GM12878 (cell line): ENCODE results near the gene RPL37A. TPM values are rescaled to one million over a fixed set of nuclear protein-coding genes. Genes with fewer than 3 reads are reported as not detected.

ENCODE experiments used
- CBX5 ChIP-seq: sonication (generic); IDR thresholded peaks from 2 replicates; pipeline ENCODE4 v1.6.1; 2016; ENCODE audit warnings: low read depth, moderate library complexity, mild to moderate bottlenecking, inconsistent platforms
- CHD4 ChIP-seq: fragments of 200-600 bp; sonication (generic); IDR thresholded peaks from 2 replicates; pipeline ENCODE4 v1.6.1; 2016; ENCODE audit warnings: mild to moderate bottlenecking
- CREM ChIP-seq: IDR thresholded peaks from 2 replicates; pipeline ENCODE4 v1.6.1; 2014; ENCODE audit warnings: antibody characterized with exemption, low read depth
- DPF2 ChIP-seq: fragments of 450-650 bp; IDR thresholded peaks from 2 replicates; pipeline ENCODE4 v1.6.1; 2017; ENCODE audit warnings: mild to moderate bottlenecking
- EZH2 ChIP-seq: IDR thresholded peaks from 2 replicates; pipeline ENCODE4 v1.6.1; 2012; ENCODE audit warnings: low read depth, mild to moderate bottlenecking, control low read depth, inconsistent platforms, low read length, borderline replicate concordance; ENCODE audit not compliant: control insufficient read depth
- FOS ChIP-seq: IDR thresholded peaks from 3 replicates; pipeline ENCODE4 v1.6.1; 2011; ENCODE audit warnings: borderline replicate concordance; ENCODE audit not compliant: insufficient read length; ENCODE audit errors: extremely low read depth
- HCFC1 ChIP-seq: fragments of 150-350 bp; IDR thresholded peaks from 2 replicates; pipeline ENCODE4 v1.6.1; 2014; ENCODE audit warnings: low read length
- IKZF2 ChIP-seq, 2 experiments: fragments of 450-650 bp; IDR thresholded peaks; 2 replicates each; pipeline ENCODE4 v1.6.1; 2017; ENCODE audit warnings: mild to moderate bottlenecking in 2 of 2, moderate library complexity in 2 of 2
- NFXL1 ChIP-seq: fragments of 450-650 bp; IDR thresholded peaks from 2 replicates; pipeline ENCODE4 v1.6.1; 2017; ENCODE audit warnings: antibody characterized with exemption, mild to moderate bottlenecking, borderline replicate concordance
- POLR2A ChIP-seq: IDR thresholded peaks from 2 replicates; pipeline ENCODE4 v1.6.1; 2011; ENCODE audit warnings: low read depth, mild to moderate bottlenecking, low read length
- RAD51 ChIP-seq: fragments of 450-650 bp; IDR thresholded peaks from 2 replicates; pipeline ENCODE4 v1.6.1; 2016; ENCODE audit warnings: moderate library complexity, mild to moderate bottlenecking, inconsistent platforms
- RB1 ChIP-seq: fragments of 450-650 bp; formaldehyde crosslinking; IDR thresholded peaks from 2 replicates; pipeline ENCODE4 v1.6.1; 2017; ENCODE audit warnings: mild to moderate bottlenecking, borderline replicate concordance
- REST ChIP-seq: IDR thresholded peaks from 2 replicates; pipeline ENCODE4 v1.6.1; 2012; ENCODE audit warnings: mild to moderate bottlenecking, low read depth, low read length
- TCF12 ChIP-seq: IDR thresholded peaks from 2 replicates; pipeline ENCODE4 v1.6.1; 2011; ENCODE audit warnings: low read depth, mild to moderate bottlenecking, low read length
- USF1 ChIP-seq: IDR thresholded peaks from 2 replicates; pipeline ENCODE4 v1.6.1; 2011; ENCODE audit warnings: borderline replicate concordance, low read depth, mild to moderate bottlenecking, moderate library complexity, mixed read lengths, low read length; ENCODE audit not compliant: insufficient read depth; ENCODE audit errors: extremely low read length
- YY1 ChIP-seq: IDR thresholded peaks from 2 replicates; pipeline ENCODE4 v1.6.1; 2011; ENCODE audit warnings: low read depth, mild to moderate bottlenecking, low read length
- ZNF217 ChIP-seq: fragments of 450-650 bp; IDR thresholded peaks from 2 replicates; pipeline ENCODE4 v1.6.1; 2017; ENCODE audit warnings: antibody characterized with exemption, mild to moderate bottlenecking
- polyA plus RNA-seq, 11 experiments: library from polyadenylated mRNA; depleted of rRNA in 4 of 11; unstranded in 6 of 11; stranded (reverse) in 5 of 11; fragments of >200 nt; fragmentation: Nextera tagmentation in 4 of 11; fragmentation: Illumina TruSeq in 1 of 11; extraction: Ambion mirVana in 4 of 11; extraction: Trizol in 1 of 11; gene quantifications; 1 replicate in 1 of 11; 2 replicates in 10 of 11; pipeline versions ENCODE4 v1.2.1 to v1.2.3, GENCODE V29; 2011 to 2016; ENCODE audit warnings: inconsistent platforms in 2 of 11, missing spikeins in 2 of 11, low read depth in 1 of 11
- total RNA-seq, 4 experiments: library from RNA; depleted of rRNA in 3 of 4; stranded (reverse); fragments of >200 nt in 3 of 4; fragmentation: Illumina TruSeq in 1 of 4; extraction: Trizol in 1 of 4; gene quantifications; 2 replicates each; pipeline versions ENCODE4 v1.2.1 to v1.2.3, GENCODE V29; 2013 to 2021
- TF ChIP-seq, protein P1 (sequence below): IDR thresholded peaks from 2 replicates; pipeline ENCODE4 v1.6.1; 2012; ENCODE audit warnings: improper control_type of control experiment, low read depth, low read length; ENCODE audit not compliant: insufficient replicate concordance
- TF ChIP-seq, protein P2 (sequence below): fragments of 450-650 bp; IDR thresholded peaks from 2 replicates; pipeline ENCODE4 v1.6.1; 2017; ENCODE audit warnings: mild to moderate bottlenecking

Gene RPL37A
- total and polyA plus RNA-seq, 10 of the 15 experiments (the other 5 are each of a cell fraction or from before 2014, with no cell fraction given): 2,847 to 6,854 (median 5,110) TPM

- TF ChIP-seq, protein P1, sequence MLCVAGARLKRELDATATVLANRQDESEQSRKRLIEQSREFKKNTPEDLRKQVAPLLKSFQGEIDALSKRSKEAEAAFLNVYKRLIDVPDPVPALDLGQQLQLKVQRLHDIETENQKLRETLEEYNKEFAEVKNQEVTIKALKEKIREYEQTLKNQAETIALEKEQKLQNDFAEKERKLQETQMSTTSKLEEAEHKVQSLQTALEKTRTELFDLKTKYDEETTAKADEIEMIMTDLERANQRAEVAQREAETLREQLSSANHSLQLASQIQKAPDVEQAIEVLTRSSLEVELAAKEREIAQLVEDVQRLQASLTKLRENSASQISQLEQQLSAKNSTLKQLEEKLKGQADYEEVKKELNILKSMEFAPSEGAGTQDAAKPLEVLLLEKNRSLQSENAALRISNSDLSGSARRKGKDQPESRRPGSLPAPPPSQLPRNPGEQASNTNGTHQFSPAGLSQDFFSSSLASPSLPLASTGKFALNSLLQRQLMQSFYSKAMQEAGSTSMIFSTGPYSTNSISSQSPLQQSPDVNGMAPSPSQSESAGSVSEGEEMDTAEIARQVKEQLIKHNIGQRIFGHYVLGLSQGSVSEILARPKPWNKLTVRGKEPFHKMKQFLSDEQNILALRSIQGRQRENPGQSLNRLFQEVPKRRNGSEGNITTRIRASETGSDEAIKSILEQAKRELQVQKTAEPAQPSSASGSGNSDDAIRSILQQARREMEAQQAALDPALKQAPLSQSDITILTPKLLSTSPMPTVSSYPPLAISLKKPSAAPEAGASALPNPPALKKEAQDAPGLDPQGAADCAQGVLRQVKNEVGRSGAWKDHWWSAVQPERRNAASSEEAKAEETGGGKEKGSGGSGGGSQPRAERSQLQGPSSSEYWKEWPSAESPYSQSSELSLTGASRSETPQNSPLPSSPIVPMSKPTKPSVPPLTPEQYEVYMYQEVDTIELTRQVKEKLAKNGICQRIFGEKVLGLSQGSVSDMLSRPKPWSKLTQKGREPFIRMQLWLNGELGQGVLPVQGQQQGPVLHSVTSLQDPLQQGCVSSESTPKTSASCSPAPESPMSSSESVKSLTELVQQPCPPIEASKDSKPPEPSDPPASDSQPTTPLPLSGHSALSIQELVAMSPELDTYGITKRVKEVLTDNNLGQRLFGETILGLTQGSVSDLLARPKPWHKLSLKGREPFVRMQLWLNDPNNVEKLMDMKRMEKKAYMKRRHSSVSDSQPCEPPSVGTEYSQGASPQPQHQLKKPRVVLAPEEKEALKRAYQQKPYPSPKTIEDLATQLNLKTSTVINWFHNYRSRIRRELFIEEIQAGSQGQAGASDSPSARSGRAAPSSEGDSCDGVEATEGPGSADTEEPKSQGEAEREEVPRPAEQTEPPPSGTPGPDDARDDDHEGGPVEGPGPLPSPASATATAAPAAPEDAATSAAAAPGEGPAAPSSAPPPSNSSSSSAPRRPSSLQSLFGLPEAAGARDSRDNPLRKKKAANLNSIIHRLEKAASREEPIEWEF: peak; percentile 21
- TF ChIP-seq REST (no peak), EZH2 (0 out of 2 replicates have a peak, but pooled peaks have one; percentile 50), FOS (no peak), TCF12 (no peak), ZNF217 (no peak), CREM (no peak), RAD51 (no peak), CHD4 (no peak), USF1 (no peak), CBX5 (no peak), DPF2 (peak; percentile 32; the same call in 1 of the 2 replicates), YY1 (no peak), POLR2A (peak; percentile 41), HCFC1 (no peak), IKZF2 (IDR thresholded peaks at IDR 0.05) (no peak; a peak in 3 of 4 replicates), NFXL1 (no peak), RB1 (no peak)
- TF ChIP-seq, protein P2, sequence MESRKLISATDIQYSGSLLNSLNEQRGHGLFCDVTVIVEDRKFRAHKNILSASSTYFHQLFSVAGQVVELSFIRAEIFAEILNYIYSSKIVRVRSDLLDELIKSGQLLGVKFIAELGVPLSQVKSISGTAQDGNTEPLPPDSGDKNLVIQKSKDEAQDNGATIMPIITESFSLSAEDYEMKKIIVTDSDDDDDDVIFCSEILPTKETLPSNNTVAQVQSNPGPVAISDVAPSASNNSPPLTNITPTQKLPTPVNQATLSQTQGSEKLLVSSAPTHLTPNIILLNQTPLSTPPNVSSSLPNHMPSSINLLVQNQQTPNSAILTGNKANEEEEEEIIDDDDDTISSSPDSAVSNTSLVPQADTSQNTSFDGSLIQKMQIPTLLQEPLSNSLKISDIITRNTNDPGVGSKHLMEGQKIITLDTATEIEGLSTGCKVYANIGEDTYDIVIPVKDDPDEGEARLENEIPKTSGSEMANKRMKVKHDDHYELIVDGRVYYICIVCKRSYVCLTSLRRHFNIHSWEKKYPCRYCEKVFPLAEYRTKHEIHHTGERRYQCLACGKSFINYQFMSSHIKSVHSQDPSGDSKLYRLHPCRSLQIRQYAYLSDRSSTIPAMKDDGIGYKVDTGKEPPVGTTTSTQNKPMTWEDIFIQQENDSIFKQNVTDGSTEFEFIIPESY: no peak
Observed at GRCh38 chr2:216491793-216492596, 6.6 kb upstream of the RPL37A start (continued).
